ENCODE data around the gene DCC.

The DCC gene

GRCh38 chr18:52750995-52751394 lies 411.0 kb downstream of the DCC start:
- no peak overlapping the region for H3K4me3 ChIP-seq (ENCODE audit: low read length)
- no peak for TF ChIP-seq CTCF (IDR thresholded peaks at IDR 0.05; ENCODE audit: insufficient read depth, low read depth, low read length, missing control alignments)
- no peak for DNase-seq (ENCODE audit: low read depth)

GRCh38 chr18:52764316-52764715 lies 424.3 kb downstream of the DCC start:
- DNase-seq (ENCODE audit: low read depth): no peak
- no peak overlapping the region for H3K4me3 ChIP-seq (ENCODE audit: low read length)
- no peak for TF ChIP-seq CTCF (IDR thresholded peaks at IDR 0.05; ENCODE audit: insufficient read depth, low read depth, low read length, missing control alignments)

- H3K4me3 ChIP-seq (ENCODE audit: low read length): no peak overlapping the region
- DNase-seq (ENCODE audit: low read depth): no peak
- no peak for TF ChIP-seq CTCF (IDR thresholded peaks at IDR 0.05; ENCODE audit: insufficient read depth, low read depth, low read length, missing control alignments)
Observed at GRCh38 chr18:52766002-52766545, 426.1 kb downstream of the DCC start.

- H3K4me3 ChIP-seq (ENCODE audit: low read length): no peak overlapping the region
- TF ChIP-seq CTCF (IDR thresholded peaks at IDR 0.05; ENCODE audit: insufficient read depth, low read depth, low read length, missing control alignments): no peak
- DNase-seq (ENCODE audit: low read depth): no peak
Observed at GRCh38 chr18:52781113-52781512, 441.1 kb downstream of the DCC start.

- no peak for DNase-seq (ENCODE audit: low read depth)
- H3K4me3 ChIP-seq (ENCODE audit: low read length): no peak overlapping the region
Observed at GRCh38 chr18:52791321-52791720, 451.3 kb downstream of the DCC start.

GRCh38 chr18:52812834-52813233 lies 472.8 kb downstream of the DCC start:
- TF ChIP-seq CTCF (IDR thresholded peaks at IDR 0.05; ENCODE audit: insufficient read depth, low read depth, low read length, missing control alignments): no peak
- H3K4me3 ChIP-seq (ENCODE audit: low read length): no peak overlapping the region
- no peak for DNase-seq (ENCODE audit: low read depth)

More at GRCh38 chr18:52791321-52791720, 451.3 kb downstream of the DCC start:
- TF ChIP-seq CTCF (IDR thresholded peaks at IDR 0.05; ENCODE audit: insufficient read depth, low read depth, low read length, missing control alignments): no peak
